ENCODE results near the gene CCL26. TPM values are rescaled to one million over a fixed set of nuclear protein-coding genes. Genes with fewer than 3 reads are reported as not detected.

The CCL26 gene
- total and polyA plus RNA-seq, 4 donors, result 0.09 to 0.33 TPM; not detected in 2

GRCh38 chr7:75813084-75813483 lies 41.1 kb upstream of the CCL26 start:
- H3K27ac ChIP-seq (ENCODE audit: low read depth in 1 of 2, low read length in 2 of 2), result no peak overlapping the region
- H3K36me3 ChIP-seq (ENCODE audit: control insufficient read depth in 4 of 4, insufficient read depth in 3 of 4, low read depth in 1 of 4, low read length in 3 of 4), result no peaks in the 10 kb centered on the region
- 72% methylated on average over 3 of the region's 3 CpGs for WGBS
- no peaks in the 10 kb centered on the region for H3K27me3 ChIP-seq (ENCODE audit: control insufficient read depth in 4 of 4, insufficient read depth in 4 of 4, low read length in 3 of 4)
- DNase-seq (ENCODE audit: low spot score), result no peak
- no peaks in the 10 kb centered on the region for H3K9me3 ChIP-seq (ENCODE audit: control insufficient read depth in 4 of 4, low read length in 3 of 4)
- no peak overlapping the region for H3K9ac ChIP-seq (ENCODE audit: low read depth in 1 of 2, low read length in 2 of 2)
- no peak for TF ChIP-seq FOXA1 (IDR thresholded peaks at IDR 0.05)
- no peak for TF ChIP-seq NR2F2 (IDR thresholded peaks at IDR 0.05)
- TF ChIP-seq SP1 (IDR thresholded peaks at IDR 0.05), result no peak
- no peak for TF ChIP-seq YY1 (IDR thresholded peaks at IDR 0.05)
- no peak for TF ChIP-seq EGR1 (IDR thresholded peaks at IDR 0.05; ENCODE audit: low read depth in 2 of 2)
- TF ChIP-seq HNF4A (conservative IDR thresholded peaks at IDR 0.05), result no peak
- TF ChIP-seq CTCF (IDR thresholded peaks at IDR 0.05; ENCODE audit: low read depth, low read length, missing input control), result no peak
- H3K4me3 ChIP-seq (ENCODE audit: low read depth in 1 of 3, low read length in 3 of 3), result no peak overlapping the region
- no peaks in the 10 kb centered on the region for H3K4me1 ChIP-seq (ENCODE audit: control insufficient read depth in 4 of 4, insufficient read depth in 4 of 4, low read length in 3 of 4)

- WGBS, result 91% methylated on average over 11 of the region's 11 CpGs
- no peak for TF ChIP-seq ZBTB33 (IDR thresholded peaks at IDR 0.05)
- TF ChIP-seq JUND (IDR thresholded peaks at IDR 0.05), result no peak
- no peak for TF ChIP-seq ATF3 (IDR thresholded peaks at IDR 0.05)
- no peak for TF ChIP-seq TAF1 (conservative IDR thresholded peaks at IDR 0.05)
- no peak for TF ChIP-seq RAD21 (IDR thresholded peaks at IDR 0.05)
- TF ChIP-seq EGR1 (IDR thresholded peaks at IDR 0.05; ENCODE audit: low read depth in 2 of 2), result no peak
- TF ChIP-seq HNF4A (conservative IDR thresholded peaks at IDR 0.05), result no peak
- no peak for TF ChIP-seq YY1 (IDR thresholded peaks at IDR 0.05)
- TF ChIP-seq REST (IDR thresholded peaks at IDR 0.05), result no peak
- TF ChIP-seq FOXA2 (IDR thresholded peaks at IDR 0.05), result no peak
- no peak for TF ChIP-seq GABPA (IDR thresholded peaks at IDR 0.05 in 1 of 2, conservative IDR thresholded peaks at IDR 0.05 in 1 of 2)
- no peak for TF ChIP-seq CTCF (IDR thresholded peaks at IDR 0.05; ENCODE audit: low read depth, low read length, missing input control)
- no peak for TF ChIP-seq SP1 (IDR thresholded peaks at IDR 0.05)
- TF ChIP-seq RXRA (IDR thresholded peaks at IDR 0.05), result no peak
- TF ChIP-seq NR2F2 (IDR thresholded peaks at IDR 0.05), result no peak
Measured at GRCh38 chr7:75811894-75812678, 40.1 kb upstream of the CCL26 start.

More at GRCh38 chr7:75811894-75812678, 40.1 kb upstream of the CCL26 start:
- Histone ChIP-seq H3K4me1 (ENCODE audit: control insufficient read depth in 4 of 4, insufficient read depth in 4 of 4, low read length in 3 of 4) (no peaks in the 10 kb centered on the region), H3K36me3 (ENCODE audit: control insufficient read depth in 4 of 4, insufficient read depth in 3 of 4, low read depth in 1 of 4, low read length in 3 of 4) (no peaks in the 10 kb centered on the region), H3K27me3 (ENCODE audit: control insufficient read depth in 4 of 4, insufficient read depth in 4 of 4, low read length in 3 of 4) (no peaks in the 10 kb centered on the region), H3K9me3 (ENCODE audit: control insufficient read depth in 4 of 4, low read length in 3 of 4) (peaks cover 0 to 4% (median 1%) of the 10 kb centered on the region in 4 donors), H3K27ac (ENCODE audit: low read depth in 1 of 2, low read length in 2 of 2) (no peak overlapping the region), H3K9ac (ENCODE audit: low read depth in 1 of 2, low read length in 2 of 2) (no peak overlapping the region), H3K4me3 (ENCODE audit: low read depth in 1 of 3, low read length in 3 of 3) (no peak overlapping the region)
- no peak for DNase-seq (ENCODE audit: low spot score)

Data from liver (tissue), 9 donors.